GM18505 (cell line): ENCODE results near the gene DHRS9.

Experiments used
- ATAC-seq: cut with Tn5 transposase; IDR thresholded peaks from one replicate; pipeline ENCODE4 v1.9.1; 2021; ENCODE audit not compliant: unreplicated experiment
- POLR2A ChIP-seq: IDR thresholded peaks from 4 replicates; pipeline ENCODE4 v1.6.1; 2011; ENCODE audit warnings: borderline replicate concordance; ENCODE audit not compliant: insufficient read depth, insufficient read length; ENCODE audit errors: extremely low read depth

Gene DHRS9

GRCh38 chr2:169073211-169073962, 4.0 kb downstream of the DHRS9 start:
- no peak for ATAC-seq
- no peak for TF ChIP-seq POLR2A

GRCh38 chr2:169073963-169074751, 4.8 kb downstream of the DHRS9 start:
- no peak for ATAC-seq

GRCh38 chr2:169077674-169078240, 8.4 kb downstream of the DHRS9 start:
- ATAC-seq: no peak
- no peak for TF ChIP-seq POLR2A

More at GRCh38 chr2:169073963-169074751, 4.8 kb downstream of the DHRS9 start:
- TF ChIP-seq POLR2A: no peak

GRCh38 chr2:169080250-169081069, 11.1 kb downstream of the DHRS9 start:
- ATAC-seq: peak; percentile 76
- no peak for TF ChIP-seq POLR2A

GRCh38 chr2:169081551-169081950, 12.2 kb downstream of the DHRS9 start:
- ATAC-seq: no peak
- TF ChIP-seq POLR2A: no peak

- TF ChIP-seq POLR2A: no peak
- no peak for ATAC-seq
Observed at GRCh38 chr2:169082995-169083394, 13.6 kb downstream of the DHRS9 start.

- no peak for TF ChIP-seq POLR2A
- no peak for ATAC-seq
Observed at GRCh38 chr2:169086893-169087467, 17.6 kb downstream of the DHRS9 start.

- ATAC-seq: no peak
- no peak for TF ChIP-seq POLR2A
Observed at GRCh38 chr2:169087757-169088379, 18.5 kb downstream of the DHRS9 start.

GRCh38 chr2:169089182-169089581, 19.8 kb downstream of the DHRS9 start:
- ATAC-seq: no peak
- no peak for TF ChIP-seq POLR2A

- no peak for TF ChIP-seq POLR2A
- ATAC-seq: no peak
Observed at GRCh38 chr2:169090133-169090820, 20.9 kb downstream of the DHRS9 start.

- ATAC-seq: no peak
- no peak for TF ChIP-seq POLR2A
Observed at GRCh38 chr2:169091256-169091655, 21.9 kb downstream of the DHRS9 start.
